K562 (cell line): ENCODE results near the gene KLHL35. TPM values are rescaled to one million over a fixed set of nuclear protein-coding genes. Genes with fewer than 3 reads are reported as not detected.

Experiments
- ARNT ChIP-seq, 2 experiments: fragments of 450-650 bp; IDR thresholded peaks; 2 replicates each; pipeline ENCODE4 v1.6.1; 2016; ENCODE audit warnings: mild to moderate bottlenecking in 1 of 2
- DIDO1 ChIP-seq: fragments of 450-650 bp; IDR thresholded peaks from 2 replicates; pipeline ENCODE4 v1.6.1; 2016; ENCODE audit warnings: low read depth, missing biosample characterization, missing genetic modification characterization
- ETS2 ChIP-seq: IDR thresholded peaks from 2 replicates; pipeline ENCODE4 v1.6.1; 2016; ENCODE audit warnings: borderline replicate concordance, missing genetic modification characterization, mild to moderate bottlenecking, moderate library complexity, missing compliant biosample characterization; ENCODE audit not compliant: poor library complexity, severe bottlenecking
- ETV6 ChIP-seq, 3 experiments: fragments of 150-350 bp in 1 of 3; sonication (generic) in 1 of 3; formaldehyde crosslinking in 1 of 3; IDR thresholded peaks; 2 replicates each; pipeline versions ENCODE4 v1.6.1 to v1.8.0; 2014 to 2022; ENCODE audit warnings: borderline replicate concordance in 2 of 3, low read depth in 2 of 3, antibody characterized with exemption in 1 of 3, low read length in 1 of 3, mild to moderate bottlenecking in 1 of 3, missing genetic modification reagents in 1 of 3
- GATAD2A ChIP-seq: fragments of 450-650 bp; IDR thresholded peaks from 2 replicates; pipeline ENCODE4 v1.6.1; 2017
- KLF10 ChIP-seq: fragments of 250-450 bp; sonication (Bioruptor Pico); IDR thresholded peaks from 2 replicates; pipeline ENCODE4 v1.6.1; 2021; ENCODE audit warnings: matching md5 sums
- MIER1 ChIP-seq: fragments of 450-650 bp; IDR thresholded peaks from 2 replicates; pipeline ENCODE4 v1.6.1; 2016; ENCODE audit warnings: antibody characterized with exemption, mild to moderate bottlenecking, low read depth
- PCBP2 ChIP-seq: fragments of 200-400 bp; formaldehyde crosslinking; IDR thresholded peaks from 2 replicates; pipeline ENCODE4 v1.6.1; 2018; ENCODE audit warnings: low read length, low read depth, mild to moderate bottlenecking, moderate library complexity; ENCODE audit not compliant: poor library complexity, severe bottlenecking
- RBM14 ChIP-seq: fragments of 200-400 bp; formaldehyde crosslinking; IDR thresholded peaks from 2 replicates; pipeline ENCODE4 v1.6.1; 2018; ENCODE audit warnings: low read depth, mild to moderate bottlenecking, low read length, moderate library complexity, borderline replicate concordance; ENCODE audit not compliant: insufficient read depth
- RNF2 ChIP-seq: sonication (generic); IDR thresholded peaks from 2 replicates; pipeline ENCODE4 v1.6.1; 2016
- ZNF134 ChIP-seq: fragments of 250-450 bp; sonication (Bioruptor Pico); conservative IDR thresholded peaks from 2 replicates; pipeline ENCODE4 v1.4.0; 2020
- ZNF165 ChIP-seq: fragments of 250-450 bp; sonication (Bioruptor Pico); IDR thresholded peaks from 2 replicates; pipeline ENCODE4 v1.4.0; 2020; ENCODE audit warnings: borderline replicate concordance
- ZNF174 ChIP-seq: fragments of 250-450 bp; sonication (Bioruptor Pico); IDR thresholded peaks from 2 replicates; pipeline ENCODE4 v1.4.0; 2020; ENCODE audit warnings: mild to moderate bottlenecking
- ZNF212 ChIP-seq: fragments of 450-650 bp; formaldehyde crosslinking; IDR thresholded peaks from 2 replicates; pipeline ENCODE4 v1.4.0; 2020; ENCODE audit warnings: mild to moderate bottlenecking
- ZNF561 ChIP-seq: fragments of 450-650 bp; formaldehyde crosslinking; conservative IDR thresholded peaks from 2 replicates; pipeline ENCODE4 v1.4.0; 2020; ENCODE audit warnings: mild to moderate bottlenecking, moderate library complexity
- ZNF717 ChIP-seq: fragments of 250-450 bp; sonication (Bioruptor Pico); IDR thresholded peaks from 2 replicates; pipeline ENCODE4 v1.5.0; 2021
- polyA plus RNA-seq, 8 experiments: library from polyadenylated mRNA; depleted of rRNA in 4 of 8; stranded (reverse) in 5 of 8; unstranded in 3 of 8; fragments of >200 nt; fragmentation: Nextera tagmentation in 2 of 8; fragmentation: Illumina TruSeq in 1 of 8; extraction: Ambion mirVana in 2 of 8; extraction: Trizol in 1 of 8; gene quantifications; 2 replicates each; pipeline versions ENCODE4 v1.2.1 to v1.2.3, GENCODE V29; 2011 to 2014; ENCODE audit warnings: inconsistent platforms in 1 of 8, missing spikeins in 1 of 8
- total RNA-seq, 7 experiments: library from RNA; depleted of rRNA in 6 of 7; stranded (reverse); fragments of >200 nt in 6 of 7; fragmentation: Illumina TruSeq in 2 of 7; extraction: Trizol in 2 of 7; gene quantifications; 2 replicates each; pipeline versions ENCODE4 v1.2.1 to v1.2.3, GENCODE V29; 2011 to 2021; ENCODE audit warnings: low replicate concordance in 1 of 7
- TF ChIP-seq, protein P1 (sequence below), 2 experiments: fragments of 450-650 bp; IDR thresholded peaks; 2 replicates each; pipeline ENCODE4 v1.6.1; 2016; ENCODE audit warnings: mild to moderate bottlenecking in 2 of 2, borderline replicate concordance in 1 of 2, low read depth in 1 of 2, moderate library complexity in 1 of 2
- TF ChIP-seq, protein P2 (sequence below): sonication (generic); formaldehyde crosslinking; IDR thresholded peaks from 2 replicates; pipeline ENCODE4 v1.8.0; 2022; ENCODE audit warnings: mild to moderate bottlenecking, missing genetic modification reagents

Gene KLHL35
- total and polyA plus RNA-seq, 9 of the 15 experiments (the other 6 are each of a cell fraction or from before 2014, with no cell fraction given) = not detected

DNA sequence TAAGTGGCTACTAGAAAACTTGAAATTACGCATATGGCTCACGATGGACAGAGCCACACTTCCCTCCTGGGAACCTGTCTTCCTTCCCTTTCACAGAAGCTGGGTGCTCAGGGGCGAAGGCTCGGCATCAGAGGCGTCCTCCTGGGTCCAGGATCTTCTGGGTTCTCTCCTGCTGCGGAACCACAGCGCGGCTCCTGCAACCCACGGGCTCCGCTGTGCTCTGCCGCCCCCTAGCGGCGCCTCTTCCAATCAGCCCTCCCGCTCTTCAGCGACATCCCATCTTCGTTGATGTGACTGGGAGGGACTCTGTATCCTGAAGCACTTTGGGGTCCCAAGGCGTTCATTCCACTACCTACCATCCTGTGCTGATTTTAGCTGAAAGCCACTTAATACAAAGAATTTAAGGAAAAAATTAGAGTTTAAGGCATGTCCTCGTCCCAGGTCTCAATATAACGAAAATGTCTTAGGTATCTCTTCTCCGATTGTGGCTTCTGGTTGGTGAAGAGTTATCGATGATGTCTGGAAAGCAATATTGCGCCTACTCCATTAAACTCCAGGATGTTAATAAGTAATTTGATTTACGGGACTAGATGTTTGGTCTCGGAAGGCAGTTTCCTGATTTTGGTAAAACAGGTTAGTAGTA is 48.4 kb downstream of the KLHL35 start (continued):
- TF ChIP-seq, protein P1, sequence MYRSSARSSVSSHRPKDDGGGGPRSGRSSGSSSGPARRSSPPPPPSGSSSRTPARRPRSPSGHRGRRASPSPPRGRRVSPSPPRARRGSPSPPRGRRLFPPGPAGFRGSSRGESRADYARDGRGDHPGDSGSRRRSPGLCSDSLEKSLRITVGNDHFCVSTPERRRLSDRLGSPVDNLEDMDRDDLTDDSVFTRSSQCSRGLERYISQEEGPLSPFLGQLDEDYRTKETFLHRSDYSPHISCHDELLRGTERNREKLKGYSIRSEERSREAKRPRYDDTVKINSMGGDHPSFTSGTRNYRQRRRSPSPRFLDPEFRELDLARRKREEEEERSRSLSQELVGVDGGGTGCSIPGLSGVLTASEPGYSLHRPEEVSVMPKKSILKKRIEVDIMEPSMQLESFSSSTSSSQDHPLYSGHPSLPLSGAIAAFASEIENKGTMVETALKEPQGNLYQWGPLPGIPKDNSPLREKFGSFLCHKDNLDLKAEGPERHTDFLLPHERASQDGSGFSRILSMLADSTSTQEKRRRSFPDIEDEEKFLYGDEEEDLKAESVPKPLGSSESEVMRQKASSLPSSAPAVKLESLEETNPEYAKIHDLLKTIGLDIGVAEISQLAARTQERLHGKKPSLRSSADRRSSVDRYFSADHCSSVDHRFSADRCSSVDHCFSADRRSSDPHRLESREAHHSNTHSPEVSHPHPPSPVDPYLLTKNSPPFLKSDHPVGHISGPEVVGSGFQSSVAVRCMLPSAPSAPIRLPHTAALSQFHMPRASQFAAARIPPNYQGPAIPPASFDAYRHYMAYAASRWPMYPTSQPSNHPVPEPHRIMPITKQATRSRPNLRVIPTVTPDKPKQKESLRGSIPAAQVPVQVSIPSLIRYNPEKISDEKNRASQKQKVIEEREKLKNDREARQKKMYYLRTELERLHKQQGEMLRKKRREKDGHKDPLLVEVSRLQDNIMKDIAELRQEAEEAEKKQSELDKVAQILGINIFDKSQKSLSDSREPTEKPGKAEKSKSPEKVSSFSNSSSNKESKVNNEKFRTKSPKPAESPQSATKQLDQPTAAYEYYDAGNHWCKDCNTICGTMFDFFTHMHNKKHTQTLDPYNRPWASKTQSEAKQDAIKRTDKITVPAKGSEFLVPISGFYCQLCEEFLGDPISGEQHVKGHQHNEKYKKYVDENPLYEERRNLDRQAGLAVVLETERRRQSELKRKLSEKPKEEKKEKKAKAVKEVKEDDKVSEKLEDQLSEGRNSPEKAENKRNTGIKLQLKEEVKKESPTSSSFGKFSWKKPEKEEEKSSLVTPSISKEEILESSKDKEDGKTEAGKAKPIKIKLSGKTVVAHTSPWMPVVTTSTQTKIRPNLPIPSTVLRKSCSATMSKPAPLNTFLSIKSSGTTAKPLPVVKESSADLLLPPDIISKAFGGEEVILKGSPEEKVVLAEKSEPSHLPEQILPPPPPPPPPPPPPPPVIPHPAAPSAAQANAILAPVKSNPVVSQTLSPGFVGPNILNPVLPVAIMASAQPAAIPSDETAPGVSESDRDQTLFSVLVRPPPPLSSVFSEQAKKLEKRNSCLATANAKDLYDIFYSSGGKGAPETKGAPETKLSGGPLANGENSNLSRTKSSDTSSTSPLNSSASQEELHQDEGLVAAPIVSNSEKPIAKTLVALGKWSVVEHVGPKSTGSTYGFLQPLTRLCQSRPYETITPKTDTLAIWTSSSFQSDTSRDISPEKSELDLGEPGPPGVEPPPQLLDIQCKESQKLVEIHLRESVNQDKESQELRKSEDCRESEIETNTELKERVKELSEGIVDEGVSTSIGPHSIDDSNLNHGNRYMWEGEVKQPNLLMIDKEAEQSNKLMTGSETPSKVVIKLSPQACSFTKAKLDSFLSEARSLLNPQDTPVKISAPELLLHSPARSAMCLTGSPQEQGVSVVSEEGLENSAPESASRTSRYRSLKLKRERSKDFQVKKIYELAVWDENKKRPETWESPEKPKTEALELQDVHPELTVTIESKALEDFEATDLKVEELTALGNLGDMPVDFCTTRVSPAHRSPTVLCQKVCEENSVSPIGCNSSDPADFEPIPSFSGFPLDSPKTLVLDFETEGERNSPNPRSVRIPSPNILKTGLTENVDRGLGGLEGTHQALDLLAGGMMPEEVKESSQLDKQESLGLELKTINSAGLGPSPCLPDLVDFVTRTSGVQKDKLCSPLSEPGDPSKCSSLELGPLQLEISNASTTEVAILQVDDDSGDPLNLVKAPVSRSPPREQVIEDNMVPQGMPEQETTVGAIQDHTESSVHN (IDR thresholded peaks at IDR 0.05; ENCODE audit: borderline replicate concordance in 1 of 2, low read depth in 1 of 2) = no peak
- TF ChIP-seq, protein P2, sequence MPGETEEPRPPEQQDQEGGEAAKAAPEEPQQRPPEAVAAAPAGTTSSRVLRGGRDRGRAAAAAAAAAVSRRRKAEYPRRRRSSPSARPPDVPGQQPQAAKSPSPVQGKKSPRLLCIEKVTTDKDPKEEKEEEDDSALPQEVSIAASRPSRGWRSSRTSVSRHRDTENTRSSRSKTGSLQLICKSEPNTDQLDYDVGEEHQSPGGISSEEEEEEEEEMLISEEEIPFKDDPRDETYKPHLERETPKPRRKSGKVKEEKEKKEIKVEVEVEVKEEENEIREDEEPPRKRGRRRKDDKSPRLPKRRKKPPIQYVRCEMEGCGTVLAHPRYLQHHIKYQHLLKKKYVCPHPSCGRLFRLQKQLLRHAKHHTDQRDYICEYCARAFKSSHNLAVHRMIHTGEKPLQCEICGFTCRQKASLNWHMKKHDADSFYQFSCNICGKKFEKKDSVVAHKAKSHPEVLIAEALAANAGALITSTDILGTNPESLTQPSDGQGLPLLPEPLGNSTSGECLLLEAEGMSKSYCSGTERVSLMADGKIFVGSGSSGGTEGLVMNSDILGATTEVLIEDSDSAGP = no peak
- TF ChIP-seq PCBP2 (no peak), ZNF561 (no peak), RNF2 (no peak), ZNF212 (no peak), ZNF165 (no peak), ZNF134 (no peak), ETV6 (IDR thresholded peaks at IDR 0.05; ENCODE audit: borderline replicate concordance in 1 of 2, low read depth in 2 of 2, low read length in 1 of 2) (no peak), ETV6 (CRISPR knock-in tag; IDR thresholded peaks at IDR 0.05; ENCODE audit: borderline replicate concordance) (no peak), DIDO1 (tag) (no peak), RBM14 (no peak), GATAD2A (no peak), ZNF717 (CRISPR knock-in tag) (no peak), ARNT (IDR thresholded peaks at IDR 0.05) (no peak), ZNF174 (CRISPR knock-in tag) (no peak), MIER1 (no peak), ETS2 (tag) (no peak), KLF10 (CRISPR knock-in tag) (no peak)
